Fibroblast of villous mesenchyme (primary cell): ENCODE measurements around the gene LMBRD2. TPM values are rescaled to one million over a fixed set of nuclear protein-coding genes. Genes with fewer than 3 reads are reported as not detected.
"Not testable (repeated sequence)": the region's sequence is repeated elsewhere in the genome, so short reads cannot be mapped to it uniquely, and the experiment has no call there.

ENCODE experiments used
- DNase-seq: peaks from one replicate; pipeline ENCODE4 v3.0.0-alpha.2; 2010; ENCODE audit warnings: low read depth
- H3K4me3 ChIP-seq: 2 replicates; pipeline ENCODE4 v1.5.1; 2011; ENCODE audit warnings: low read depth, mild to moderate bottlenecking, low read length
- total RNA-seq: library from RNA; depleted of rRNA; stranded (reverse); fragments of >200 nt; gene quantifications from 2 replicates; pipeline ENCODE4 v1.2.3, GENCODE V29; 2012
- TF ChIP-seq, protein P1 (sequence below): IDR thresholded peaks from 2 replicates; pipeline ENCODE4 v1.5.1; 2012; ENCODE audit warnings: low read depth, mild to moderate bottlenecking, low read length; ENCODE audit not compliant: insufficient read depth

Gene LMBRD2
- total RNA-seq, 1 donor = 23.7 TPM

DNA sequence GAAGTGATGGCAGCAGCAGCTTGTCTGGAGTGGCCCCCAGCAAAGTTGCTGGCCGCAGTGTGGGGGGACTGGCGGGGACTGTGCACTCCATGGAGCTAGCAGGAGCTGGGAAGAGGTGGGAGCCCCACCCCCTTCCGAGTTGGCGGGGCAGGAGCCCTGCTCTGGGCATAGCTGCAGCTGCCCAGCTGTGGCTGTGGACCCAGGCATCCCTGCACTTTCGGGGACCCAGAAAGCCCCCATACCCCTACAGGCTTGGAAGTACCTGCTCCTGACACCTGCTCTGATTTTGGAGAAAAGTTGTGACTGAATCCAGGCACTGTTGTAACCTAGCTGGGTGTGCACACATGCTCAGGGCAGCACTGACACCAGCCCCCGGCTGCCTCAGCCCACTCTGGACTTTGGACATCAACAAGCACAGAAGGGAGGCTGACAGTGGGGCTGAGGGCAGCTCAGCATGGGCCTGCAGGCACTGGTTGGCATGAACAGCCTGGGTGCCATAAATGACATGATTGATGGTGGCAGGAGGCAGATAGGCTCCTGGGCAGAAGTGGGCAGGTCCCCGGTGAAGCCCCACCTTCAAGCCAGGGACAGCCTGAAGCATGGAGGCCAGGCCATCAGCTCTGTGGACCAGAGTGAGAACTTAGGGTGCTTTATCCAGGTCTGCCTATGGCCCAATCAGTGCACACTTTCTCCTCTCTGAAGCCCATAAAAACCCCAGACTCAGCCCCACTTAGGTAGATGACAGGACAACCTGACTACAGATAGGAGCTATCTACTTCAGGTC, 12.6 kb downstream of the LMBRD2 start:
- TF ChIP-seq, protein P1, sequence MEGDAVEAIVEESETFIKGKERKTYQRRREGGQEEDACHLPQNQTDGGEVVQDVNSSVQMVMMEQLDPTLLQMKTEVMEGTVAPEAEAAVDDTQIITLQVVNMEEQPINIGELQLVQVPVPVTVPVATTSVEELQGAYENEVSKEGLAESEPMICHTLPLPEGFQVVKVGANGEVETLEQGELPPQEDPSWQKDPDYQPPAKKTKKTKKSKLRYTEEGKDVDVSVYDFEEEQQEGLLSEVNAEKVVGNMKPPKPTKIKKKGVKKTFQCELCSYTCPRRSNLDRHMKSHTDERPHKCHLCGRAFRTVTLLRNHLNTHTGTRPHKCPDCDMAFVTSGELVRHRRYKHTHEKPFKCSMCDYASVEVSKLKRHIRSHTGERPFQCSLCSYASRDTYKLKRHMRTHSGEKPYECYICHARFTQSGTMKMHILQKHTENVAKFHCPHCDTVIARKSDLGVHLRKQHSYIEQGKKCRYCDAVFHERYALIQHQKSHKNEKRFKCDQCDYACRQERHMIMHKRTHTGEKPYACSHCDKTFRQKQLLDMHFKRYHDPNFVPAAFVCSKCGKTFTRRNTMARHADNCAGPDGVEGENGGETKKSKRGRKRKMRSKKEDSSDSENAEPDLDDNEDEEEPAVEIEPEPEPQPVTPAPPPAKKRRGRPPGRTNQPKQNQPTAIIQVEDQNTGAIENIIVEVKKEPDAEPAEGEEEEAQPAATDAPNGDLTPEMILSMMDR = no peak
- no peak for DNase-seq
- H3K4me3 ChIP-seq = no peak overlapping the region

DNA sequence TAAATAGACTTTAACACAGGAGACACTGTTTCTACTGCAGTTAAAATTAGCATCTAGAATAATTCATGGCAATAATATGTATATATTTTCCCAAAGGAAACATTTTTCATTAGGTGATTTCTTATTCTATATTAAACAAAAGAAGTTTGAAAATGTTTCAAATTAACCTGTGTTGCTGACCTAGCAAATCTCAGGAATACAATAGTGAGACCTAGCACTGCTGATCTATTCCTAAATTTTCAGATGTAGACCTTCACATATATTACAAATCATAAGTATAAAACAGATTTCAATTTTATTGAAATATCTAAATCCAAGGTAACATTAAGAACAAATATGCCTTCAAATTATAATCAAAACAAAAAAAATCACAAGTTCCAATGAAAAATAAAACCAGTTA, 15.1 kb downstream of the LMBRD2 start:
- no peak for DNase-seq
- no peak overlapping the region for H3K4me3 ChIP-seq
- TF ChIP-seq, protein P1 = no peak

DNA sequence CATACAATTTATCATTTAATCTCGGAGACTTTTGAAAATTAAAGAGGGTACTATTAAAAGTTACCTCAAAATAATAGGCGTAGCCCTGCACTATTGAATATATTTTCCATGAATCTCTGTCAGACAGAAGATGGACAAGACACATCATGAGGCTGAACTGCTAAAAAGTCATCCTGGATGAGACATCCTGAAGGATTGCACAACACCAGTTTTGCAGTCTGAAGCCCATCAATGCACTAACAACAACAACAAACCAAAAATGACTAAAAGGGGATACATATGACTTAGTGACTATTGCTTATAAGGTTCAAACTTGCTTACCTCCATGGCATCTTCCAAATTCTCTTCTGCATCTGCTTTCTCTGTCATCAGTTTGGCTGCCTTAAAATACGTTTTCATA, 15.7 kb downstream of the LMBRD2 start:
- TF ChIP-seq, protein P1 = no peak
- no peak overlapping the region for H3K4me3 ChIP-seq
- no peak for DNase-seq

DNA sequence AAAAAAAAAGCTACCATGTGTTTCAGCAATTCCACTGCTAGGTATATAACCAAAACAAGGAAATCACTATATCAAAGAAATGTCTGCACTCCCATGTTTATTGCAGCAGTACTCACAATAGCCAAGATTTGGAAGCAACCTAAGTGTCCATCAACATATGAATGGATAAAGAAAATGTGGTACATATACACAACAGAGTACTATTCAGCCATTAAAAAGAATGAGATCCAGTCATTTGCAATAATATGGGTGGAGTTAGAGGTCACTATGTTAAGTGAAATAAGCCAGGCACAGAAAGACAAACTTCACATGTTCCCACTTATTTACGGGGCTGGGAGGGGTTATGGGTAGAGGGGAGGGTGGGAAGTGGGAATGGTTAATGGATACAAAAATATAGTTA, 18.7 kb downstream of the LMBRD2 start:
- DNase-seq, H3K4me3 ChIP-seq: not testable (repeated sequence)

DNA sequence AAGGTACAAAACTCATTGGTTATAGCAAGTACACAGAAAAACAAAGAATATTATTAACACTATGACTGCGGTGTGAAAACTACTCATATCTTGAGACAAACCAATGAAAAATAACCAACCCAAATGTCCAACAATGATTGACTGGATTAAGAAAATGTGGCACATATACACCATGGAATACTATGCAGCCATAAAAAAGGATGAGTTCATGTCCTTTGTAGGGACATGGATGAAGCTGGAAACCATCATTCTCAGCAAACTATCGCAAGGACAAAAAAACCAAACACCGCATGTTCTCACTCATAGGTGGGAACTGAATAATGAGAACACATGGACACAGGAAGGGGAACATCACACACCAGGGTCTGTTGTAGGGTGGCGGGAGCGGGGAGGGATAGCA, 22.0 kb downstream of the LMBRD2 start:
- DNase-seq, H3K4me3 ChIP-seq: not testable (repeated sequence)

DNA sequence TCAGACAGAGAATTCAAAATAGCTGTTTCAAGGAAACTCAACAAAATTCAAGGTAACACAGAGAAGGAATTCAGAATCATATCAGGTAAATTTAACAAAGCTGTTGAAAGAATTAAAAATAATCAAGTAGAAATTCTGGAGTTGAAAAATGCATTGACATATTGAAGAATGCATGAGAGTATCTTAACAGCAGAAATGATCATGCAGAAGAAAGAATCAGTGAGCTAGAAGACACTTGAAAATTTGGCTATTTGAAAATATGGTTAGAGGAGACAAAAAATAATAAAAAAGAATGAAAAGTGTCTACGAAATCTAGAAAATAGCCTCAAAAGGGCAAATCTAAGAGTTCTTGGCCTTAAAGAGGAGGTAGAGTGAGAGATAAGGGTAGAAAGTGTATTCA, 22.9 kb downstream of the LMBRD2 start:
- no peak for DNase-seq

DNA sequence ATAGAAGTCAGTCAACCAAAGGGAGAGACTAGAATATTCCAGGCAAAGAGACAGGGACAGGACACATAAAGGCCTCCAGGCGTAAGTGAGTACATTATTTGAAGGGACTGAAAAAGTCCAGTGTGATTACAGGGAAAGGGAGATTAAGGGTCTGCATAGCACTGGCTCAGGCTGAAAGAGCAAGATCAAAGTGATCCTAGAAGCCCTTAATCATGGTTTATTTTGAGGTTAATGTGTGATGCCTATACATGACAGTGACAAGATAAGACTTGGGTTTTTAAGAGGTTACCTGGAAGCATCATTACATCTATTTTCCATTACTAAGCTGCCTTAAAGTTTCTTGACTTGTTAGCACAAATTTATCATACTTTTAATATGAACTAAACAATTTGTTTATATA, 25.8 kb downstream of the LMBRD2 start:
- no peak overlapping the region for H3K4me3 ChIP-seq
- TF ChIP-seq, protein P1 = no peak
- no peak for DNase-seq

More for the DNA sequence above, 22.9 kb downstream of the LMBRD2 start:
- TF ChIP-seq, protein P1 = no peak
- no peak overlapping the region for H3K4me3 ChIP-seq

DNA sequence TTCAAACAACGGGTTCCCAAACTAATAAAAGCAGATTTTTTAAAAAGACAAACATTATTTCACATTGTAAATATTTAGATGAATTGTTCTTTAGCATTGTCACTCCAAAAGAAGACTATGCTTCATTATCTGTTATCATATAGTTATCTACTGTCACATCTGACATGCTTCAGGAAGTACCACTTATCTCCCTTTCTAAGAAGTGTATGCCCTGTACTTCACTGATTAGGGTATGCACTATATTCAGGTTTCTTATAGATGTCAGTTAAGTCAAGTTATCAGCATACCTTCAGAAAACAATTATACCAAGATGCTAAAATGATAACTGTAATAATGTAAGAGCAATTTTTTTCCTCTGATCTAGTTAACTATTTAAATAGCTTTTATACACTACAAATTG, 40.4 kb downstream of the LMBRD2 start:
- no peak for DNase-seq
- TF ChIP-seq, protein P1 = no peak
- no peak overlapping the region for H3K4me3 ChIP-seq
